H9 (cell line): ENCODE measurements around the gene SPCS1. TPM values are rescaled to one million over a fixed set of nuclear protein-coding genes. Genes with fewer than 3 reads are reported as not detected.

Source experiments
- DNase-seq: peaks from one replicate; pipeline ENCODE4 v3.0.0-alpha.2; 2017
- H2AFZ ChIP-seq: one replicate; pipeline ENCODE4 v1.6.1; 2013; ENCODE audit warnings: mild to moderate bottlenecking, low read length, control low read depth, moderate library complexity
- H2AK5ac ChIP-seq: 2 replicates; pipeline ENCODE4 v1.6.1; 2013; ENCODE audit warnings: low read length, control low read depth, mixed read lengths; ENCODE audit not compliant: insufficient read length
- H2BK120ac ChIP-seq: one replicate; pipeline ENCODE4 v1.6.1; 2013; ENCODE audit warnings: low read depth, mild to moderate bottlenecking, low read length, control low read depth, inconsistent platforms; ENCODE audit not compliant: poor library complexity, severe bottlenecking
- H2BK12ac ChIP-seq: 2 replicates; pipeline ENCODE4 v1.6.1; 2013; ENCODE audit warnings: low read length, control low read depth, mixed read lengths, low read depth; ENCODE audit not compliant: insufficient read length
- H2BK15ac ChIP-seq: 2 replicates; pipeline ENCODE4 v1.6.1; 2013; ENCODE audit warnings: low read depth, low read length, control low read depth
- H2BK20ac ChIP-seq: one replicate; pipeline ENCODE4 v1.6.1; 2013; ENCODE audit warnings: low read depth, mild to moderate bottlenecking, low read length, control low read depth, inconsistent platforms; ENCODE audit not compliant: poor library complexity, severe bottlenecking
- H2BK5ac ChIP-seq: 2 replicates; pipeline ENCODE4 v1.6.1; 2013; ENCODE audit warnings: low read length, control low read depth, mixed read lengths; ENCODE audit not compliant: insufficient read length
- H3K14ac ChIP-seq: 2 replicates; pipeline ENCODE4 v1.6.1; 2013; ENCODE audit warnings: low read length, control low read depth; ENCODE audit not compliant: insufficient read depth
- H3K18ac ChIP-seq: 2 replicates; pipeline ENCODE4 v1.6.1; 2013; ENCODE audit warnings: low read depth, mild to moderate bottlenecking, mixed read lengths, low read length, control low read depth; ENCODE audit not compliant: insufficient read length
- H3K23ac ChIP-seq: 2 replicates; pipeline ENCODE4 v1.6.1; 2013; ENCODE audit warnings: low read length, control low read depth, mixed read lengths, low read depth; ENCODE audit not compliant: insufficient read length
- H3K23me2 ChIP-seq: 2 replicates; pipeline ENCODE4 v1.6.1; 2013; ENCODE audit warnings: low read depth, mild to moderate bottlenecking, mixed read lengths, low read length, control low read depth; ENCODE audit not compliant: insufficient read length, poor library complexity, severe bottlenecking
- H3K27ac ChIP-seq: 2 replicates; pipeline ENCODE4 v1.5.1; 2013; ENCODE audit warnings: low read length, control low read depth, mixed read lengths, low read depth; ENCODE audit not compliant: insufficient read length
- H3K27me3 ChIP-seq: 2 replicates; pipeline ENCODE4 v1.6.1; 2013; ENCODE audit warnings: low read length, control low read depth, inconsistent platforms; ENCODE audit not compliant: insufficient read depth
- H3K4ac ChIP-seq: 2 replicates; pipeline ENCODE4 v1.6.1; 2013; ENCODE audit warnings: low read depth, mild to moderate bottlenecking, control low read depth, inconsistent platforms, low read length, moderate library complexity
- H3K4me1 ChIP-seq: 2 replicates; pipeline ENCODE4 v1.6.1; 2013; ENCODE audit warnings: low read length, control low read depth, inconsistent platforms; ENCODE audit not compliant: insufficient read depth
- H3K4me2 ChIP-seq: 2 replicates; pipeline ENCODE4 v1.6.1; 2013; ENCODE audit warnings: low read length, control low read depth, mixed read lengths; ENCODE audit not compliant: insufficient read length, insufficient read depth
- H3K56ac ChIP-seq: 2 replicates; pipeline ENCODE4 v1.6.1; 2013; ENCODE audit warnings: low read depth, mild to moderate bottlenecking, mixed read lengths, low read length, control low read depth; ENCODE audit not compliant: insufficient read length
- H3K79me1 ChIP-seq: 2 replicates; pipeline ENCODE4 v1.6.1; 2013; ENCODE audit warnings: low read depth, mild to moderate bottlenecking, moderate library complexity, low read length, control low read depth, inconsistent platforms; ENCODE audit not compliant: insufficient read depth, poor library complexity, severe bottlenecking
- H3K79me2 ChIP-seq: 2 replicates; pipeline ENCODE4 v1.6.1; 2013; ENCODE audit warnings: low read length, control low read depth, inconsistent platforms; ENCODE audit not compliant: insufficient read depth
- H3K9ac ChIP-seq: 2 replicates; pipeline ENCODE4 v1.6.1; 2013; ENCODE audit warnings: low read length, control low read depth, mixed read lengths; ENCODE audit not compliant: insufficient read length; ENCODE audit errors: extremely low read depth
- H3K9me3 ChIP-seq: one replicate; pipeline ENCODE4 v1.6.1; 2013; ENCODE audit warnings: low read depth, low read length, inconsistent platforms; ENCODE audit not compliant: control insufficient read depth
- H3T11ph ChIP-seq: one replicate; pipeline ENCODE4 v1.6.1; 2013; ENCODE audit warnings: mild to moderate bottlenecking, low read length, control low read depth, inconsistent platforms
- H4K20me1 ChIP-seq: one replicate; pipeline ENCODE4 v1.6.1; 2013; ENCODE audit not compliant: control insufficient read depth, insufficient read length, insufficient read depth
- H4K5ac ChIP-seq: 2 replicates; pipeline ENCODE4 v1.6.1; 2013; ENCODE audit warnings: low read depth, mild to moderate bottlenecking, mixed read lengths, low read length, control low read depth; ENCODE audit not compliant: insufficient read length
- H4K8ac ChIP-seq: replicated peaks from 2 replicates; pipeline ENCODE4 v1.6.1; 2013; ENCODE audit warnings: low read length, control low read depth, mixed read lengths, low read depth; ENCODE audit not compliant: insufficient read length
- H4K91ac ChIP-seq: 2 replicates; pipeline ENCODE4 v1.6.1; 2013; ENCODE audit warnings: low read depth, mild to moderate bottlenecking, moderate library complexity, mixed read lengths, low read length, control low read depth; ENCODE audit not compliant: insufficient read length
- H3K27ac Mint-ChIP-seq, 3 experiments: 2 replicates in 2 of 3; 3 replicates in 1 of 3; pipeline ENCODE4 v1.8.0; 2020 to 2021; ENCODE audit warnings: mixed read lengths in 3 of 3, mild to moderate bottlenecking in 1 of 3, moderate library complexity in 1 of 3
- H3K27me3 Mint-ChIP-seq: 2 replicates; pipeline ENCODE4 v1.8.0; 2021; ENCODE audit warnings: low read depth, mild to moderate bottlenecking, moderate library complexity, mixed read lengths
- H3K36me3 Mint-ChIP-seq, 3 experiments: 2 replicates in 2 of 3; 3 replicates in 1 of 3; pipeline ENCODE4 v1.8.0; 2020 to 2021; ENCODE audit warnings: low read depth in 3 of 3, mixed read lengths in 3 of 3; ENCODE audit not compliant: insufficient read depth in 1 of 3
- H3K4me1 Mint-ChIP-seq, 2 experiments: 2 replicates each; pipeline ENCODE4 v1.8.0; 2020; ENCODE audit warnings: mixed read lengths in 2 of 2
- H3K4me3 Mint-ChIP-seq, 2 experiments: 2 replicates in 1 of 2; 3 replicates in 1 of 2; pipeline ENCODE4 v1.8.0; 2020 to 2021; ENCODE audit warnings: mild to moderate bottlenecking in 2 of 2, mixed read lengths in 2 of 2, moderate library complexity in 1 of 2
- H3K9me3 Mint-ChIP-seq, 2 experiments: 2 replicates in 1 of 2; 3 replicates in 1 of 2; pipeline ENCODE4 v1.8.0; 2020; ENCODE audit warnings: mild to moderate bottlenecking in 2 of 2, mixed read lengths in 2 of 2, moderate library complexity in 1 of 2
- WGBS: extraction: QIAGEN DNeasy Blood & Tissue Kit; methylation state at CpG from one replicate; pipeline ENCODE4 v1.1.7; 2013; ENCODE audit warnings: missing lambda C conversion rate, low lambda C conversion rate, mixed read lengths; ENCODE audit not compliant: insufficient read length; ENCODE audit errors: extremely low coverage; 5-methylcytosine and 5-hydroxymethylcytosine counted together
- total RNA-seq: library from RNA; stranded (reverse); gene quantifications from 2 replicates; pipeline ENCODE4 v1.2.1, GENCODE V29; 2021
- TF ChIP-seq, protein P1 (sequence below): fragments of 200-600 bp; sonication (generic); conservative IDR thresholded peaks from 3 replicates; pipeline ENCODE4 v1.8.0; 2021; ENCODE audit warnings: antibody characterized with exemption, mild to moderate bottlenecking

The SPCS1 gene
- total RNA-seq, 1 experiment from 2014 or later: 106 TPM

DNA sequence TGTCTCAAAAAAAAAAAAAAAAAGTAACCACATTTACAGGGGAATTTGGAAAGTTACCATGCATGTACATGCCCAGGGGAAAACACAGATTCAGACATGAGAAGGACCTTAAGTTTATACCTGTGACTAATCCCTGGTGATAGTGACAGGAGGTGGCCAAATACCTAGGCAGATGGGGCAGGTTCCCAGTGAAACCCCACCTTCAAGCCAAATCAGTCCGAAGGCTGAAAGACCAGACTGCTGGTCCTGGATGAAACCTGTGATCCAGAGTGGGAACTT is 15.8 kb downstream of the SPCS1 start:
- Histone ChIP-seq H2BK12ac (no peak overlapping the region), H3K4me1 (no peaks in the 10 kb centered on the region), H3K14ac (no peak overlapping the region), H3K79me2 (no peaks in the 10 kb centered on the region), H3K27me3 (no peaks in the 10 kb centered on the region), H2BK120ac (no peak overlapping the region), H4K8ac (no peak overlapping the region), H4K20me1 (no peaks in the 10 kb centered on the region), H3K4ac (no peak overlapping the region), H3K4me2 (no peak overlapping the region), H3T11ph (no peak overlapping the region), H3K56ac (no peak overlapping the region), H2BK20ac (no peak overlapping the region), H4K91ac (no peak overlapping the region), H3K27ac (no peak overlapping the region), H3K18ac (no peak overlapping the region), H2BK15ac (no peak overlapping the region), H3K9me3 (no peaks in the 10 kb centered on the region), H3K9ac (no peak overlapping the region), H4K5ac (no peak overlapping the region), H2AFZ (no peak overlapping the region), H2BK5ac (no peak overlapping the region), H3K23me2 (no peaks in the 10 kb centered on the region), H2AK5ac (no peak overlapping the region), H3K79me1 (no peaks in the 10 kb centered on the region), H3K23ac (no peak overlapping the region)
- no CpG with 5 or more reads among the region's 1 CpG for WGBS
- H3K4me3 Mint-ChIP-seq: no peak overlapping the region
- no peaks in the 10 kb centered on the region for H3K27me3 Mint-ChIP-seq
- H3K27ac Mint-ChIP-seq: no peak overlapping the region
- no peaks in the 10 kb centered on the region for H3K4me1 Mint-ChIP-seq
- TF ChIP-seq, protein P1, sequence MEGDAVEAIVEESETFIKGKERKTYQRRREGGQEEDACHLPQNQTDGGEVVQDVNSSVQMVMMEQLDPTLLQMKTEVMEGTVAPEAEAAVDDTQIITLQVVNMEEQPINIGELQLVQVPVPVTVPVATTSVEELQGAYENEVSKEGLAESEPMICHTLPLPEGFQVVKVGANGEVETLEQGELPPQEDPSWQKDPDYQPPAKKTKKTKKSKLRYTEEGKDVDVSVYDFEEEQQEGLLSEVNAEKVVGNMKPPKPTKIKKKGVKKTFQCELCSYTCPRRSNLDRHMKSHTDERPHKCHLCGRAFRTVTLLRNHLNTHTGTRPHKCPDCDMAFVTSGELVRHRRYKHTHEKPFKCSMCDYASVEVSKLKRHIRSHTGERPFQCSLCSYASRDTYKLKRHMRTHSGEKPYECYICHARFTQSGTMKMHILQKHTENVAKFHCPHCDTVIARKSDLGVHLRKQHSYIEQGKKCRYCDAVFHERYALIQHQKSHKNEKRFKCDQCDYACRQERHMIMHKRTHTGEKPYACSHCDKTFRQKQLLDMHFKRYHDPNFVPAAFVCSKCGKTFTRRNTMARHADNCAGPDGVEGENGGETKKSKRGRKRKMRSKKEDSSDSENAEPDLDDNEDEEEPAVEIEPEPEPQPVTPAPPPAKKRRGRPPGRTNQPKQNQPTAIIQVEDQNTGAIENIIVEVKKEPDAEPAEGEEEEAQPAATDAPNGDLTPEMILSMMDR: no peak
- peaks cover 0 to 3% of the 10 kb centered on the region in 2 experiments; a peak in 2 of 5 replicates for H3K9me3 Mint-ChIP-seq
- no peak for DNase-seq
- peaks cover 6% of the 10 kb centered on the region in 3 experiments for H3K36me3 Mint-ChIP-seq
